Astrocyte (in vitro differentiated cells and primary cell): ENCODE results near the gene EIF1B. TPM values are rescaled to one million over a fixed set of nuclear protein-coding genes. Genes with fewer than 3 reads are reported as not detected.

ENCODE experiments used
- DNase-seq: peaks from one replicate; pipeline ENCODE4 v3.0.0-alpha.2; 2010; ENCODE audit warnings: low read depth
- FAIRE-seq: peaks from 2 replicates; lab custom pipeline; 2011; peaks lifted over from hg19 to GRCh38; lab: Jason Lieb, UNC
- H2AFZ ChIP-seq: 2 replicates; pipeline ENCODE4 v1.6.0; 2012; ENCODE audit warnings: low read depth, low read length, inconsistent platforms
- H3K27ac ChIP-seq: 2 replicates; pipeline ENCODE4 v1.5.1; 2011; ENCODE audit warnings: low read depth, low read length, inconsistent platforms
- H3K27me3 ChIP-seq: 2 replicates; pipeline ENCODE4 v1.6.0; 2011; ENCODE audit warnings: low read length, inconsistent platforms; ENCODE audit not compliant: insufficient read depth
- H3K36me3 ChIP-seq: 2 replicates; pipeline ENCODE4 v1.5.1; 2011; ENCODE audit warnings: low read length, inconsistent platforms; ENCODE audit not compliant: insufficient read depth
- H3K4me1 ChIP-seq: 2 replicates; pipeline ENCODE4 v1.5.1; 2011; ENCODE audit warnings: low read length, inconsistent platforms; ENCODE audit not compliant: insufficient read depth
- H3K4me2 ChIP-seq: 2 replicates; pipeline ENCODE4 v1.6.0; 2012; ENCODE audit warnings: low read length, inconsistent platforms
- H3K4me3 ChIP-seq: 2 replicates; pipeline ENCODE4 v1.5.1; 2011; ENCODE audit warnings: low read depth, mild to moderate bottlenecking, low read length, inconsistent platforms; ENCODE audit not compliant: insufficient read depth
- H3K79me2 ChIP-seq: 2 replicates; pipeline ENCODE4 v1.6.0; 2012; ENCODE audit warnings: mild to moderate bottlenecking, low read length, inconsistent platforms; ENCODE audit not compliant: insufficient read depth
- H3K9ac ChIP-seq: 2 replicates; pipeline ENCODE4 v1.6.0; 2012; ENCODE audit warnings: mild to moderate bottlenecking, low read length, inconsistent platforms
- H3K9me3 ChIP-seq: 2 replicates; pipeline ENCODE4 v1.5.1; 2012; ENCODE audit warnings: low read depth, mild to moderate bottlenecking, low read length, inconsistent platforms; ENCODE audit not compliant: insufficient read depth
- H4K20me1 ChIP-seq: 2 replicates; pipeline ENCODE4 v1.6.0; 2012; ENCODE audit warnings: low read length, inconsistent platforms; ENCODE audit not compliant: insufficient read depth
- H3K27ac Mint-ChIP-seq: one replicate; pipeline ENCODE4 v1.8.0; 2021; ENCODE audit warnings: mild to moderate bottlenecking, mixed read lengths; ENCODE audit not compliant: unreplicated experiment
- H3K27me3 Mint-ChIP-seq: one replicate; pipeline ENCODE4 v1.8.0; 2021; ENCODE audit warnings: low read depth, mixed read lengths; ENCODE audit not compliant: unreplicated experiment
- H3K36me3 Mint-ChIP-seq: one replicate; pipeline ENCODE4 v1.8.0; 2021; ENCODE audit warnings: low read depth, mixed read lengths; ENCODE audit not compliant: unreplicated experiment
- H3K4me1 Mint-ChIP-seq: one replicate; pipeline ENCODE4 v1.8.0; 2021; ENCODE audit warnings: low read depth, mixed read lengths; ENCODE audit not compliant: unreplicated experiment
- H3K4me3 Mint-ChIP-seq: one replicate; pipeline ENCODE4 v1.8.0; 2021; ENCODE audit warnings: mild to moderate bottlenecking, moderate library complexity, mixed read lengths; ENCODE audit not compliant: unreplicated experiment
- H3K9me3 Mint-ChIP-seq: one replicate; pipeline ENCODE4 v1.8.0; 2021; ENCODE audit warnings: mild to moderate bottlenecking, mixed read lengths; ENCODE audit not compliant: unreplicated experiment
- EZH2 ChIP-seq: IDR thresholded peaks from 2 replicates; pipeline ENCODE4 v1.6.1; 2012; ENCODE audit warnings: mild to moderate bottlenecking, low read length, inconsistent platforms; ENCODE audit not compliant: insufficient read depth
- total RNA-seq: library from RNA; stranded (reverse); gene quantifications from 2 replicates; pipeline ENCODE4 v1.2.1, GENCODE V29; 2021
- TF ChIP-seq, protein P1 (sequence below): IDR thresholded peaks from 2 replicates; pipeline ENCODE4 v1.5.1; 2011; ENCODE audit warnings: low read depth, mild to moderate bottlenecking, inconsistent platforms, low read length, moderate library complexity; ENCODE audit not compliant: insufficient read depth

Gene EIF1B
- total RNA-seq, 1 donor from 2014 or later, result 62.5 TPM

DNA sequence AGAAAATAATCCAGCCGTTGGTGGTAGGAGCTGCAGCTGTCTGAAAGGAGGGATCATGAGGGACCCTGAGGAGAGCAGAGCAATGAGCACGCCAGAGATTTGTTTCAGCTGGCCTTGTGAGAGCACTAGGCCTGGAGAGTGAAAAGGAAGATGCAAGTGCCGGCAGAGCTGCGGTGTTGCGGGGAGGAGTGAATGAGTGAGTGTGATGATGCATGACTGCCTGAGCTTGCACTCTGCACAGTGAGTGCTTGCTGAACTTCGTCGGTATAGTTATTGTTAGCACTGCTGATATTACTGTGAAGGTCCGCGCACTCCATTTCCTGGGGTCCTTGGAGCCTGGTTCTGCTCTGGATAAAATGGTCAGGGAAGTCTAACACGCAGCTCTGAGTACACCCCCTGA is 23.2 kb downstream of the EIF1B start:
- no peaks in the 10 kb centered on the region for H3K4me1 ChIP-seq
- no peak overlapping the region for H3K9ac ChIP-seq
- no peak overlapping the region for H3K4me3 Mint-ChIP-seq
- TF ChIP-seq, protein P1, sequence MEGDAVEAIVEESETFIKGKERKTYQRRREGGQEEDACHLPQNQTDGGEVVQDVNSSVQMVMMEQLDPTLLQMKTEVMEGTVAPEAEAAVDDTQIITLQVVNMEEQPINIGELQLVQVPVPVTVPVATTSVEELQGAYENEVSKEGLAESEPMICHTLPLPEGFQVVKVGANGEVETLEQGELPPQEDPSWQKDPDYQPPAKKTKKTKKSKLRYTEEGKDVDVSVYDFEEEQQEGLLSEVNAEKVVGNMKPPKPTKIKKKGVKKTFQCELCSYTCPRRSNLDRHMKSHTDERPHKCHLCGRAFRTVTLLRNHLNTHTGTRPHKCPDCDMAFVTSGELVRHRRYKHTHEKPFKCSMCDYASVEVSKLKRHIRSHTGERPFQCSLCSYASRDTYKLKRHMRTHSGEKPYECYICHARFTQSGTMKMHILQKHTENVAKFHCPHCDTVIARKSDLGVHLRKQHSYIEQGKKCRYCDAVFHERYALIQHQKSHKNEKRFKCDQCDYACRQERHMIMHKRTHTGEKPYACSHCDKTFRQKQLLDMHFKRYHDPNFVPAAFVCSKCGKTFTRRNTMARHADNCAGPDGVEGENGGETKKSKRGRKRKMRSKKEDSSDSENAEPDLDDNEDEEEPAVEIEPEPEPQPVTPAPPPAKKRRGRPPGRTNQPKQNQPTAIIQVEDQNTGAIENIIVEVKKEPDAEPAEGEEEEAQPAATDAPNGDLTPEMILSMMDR, result no peak
- no peak for TF ChIP-seq EZH2
- DNase-seq (no peak), FAIRE-seq (no peak)
- H3K36me3 Mint-ChIP-seq, result peaks cover 2% of the 10 kb centered on the region
- H3K27ac Mint-ChIP-seq, result no peak overlapping the region
- H3K79me2 ChIP-seq, result no peaks in the 10 kb centered on the region
- H3K4me1 Mint-ChIP-seq, result no peaks in the 10 kb centered on the region
- no peak overlapping the region for H3K27ac ChIP-seq
- no peaks in the 10 kb centered on the region for H3K27me3 Mint-ChIP-seq
- H3K9me3 ChIP-seq, result no peaks in the 10 kb centered on the region
- no peak overlapping the region for H3K4me3 ChIP-seq
- no peak overlapping the region for H2AFZ ChIP-seq
- H3K4me2 ChIP-seq, result no peak overlapping the region
- no peaks in the 10 kb centered on the region for H3K36me3 ChIP-seq
- peaks cover 5% of the 10 kb centered on the region for H3K9me3 Mint-ChIP-seq
- H4K20me1 ChIP-seq, result no peaks in the 10 kb centered on the region
- H3K27me3 ChIP-seq, result peaks cover 2% of the 10 kb centered on the region

DNA sequence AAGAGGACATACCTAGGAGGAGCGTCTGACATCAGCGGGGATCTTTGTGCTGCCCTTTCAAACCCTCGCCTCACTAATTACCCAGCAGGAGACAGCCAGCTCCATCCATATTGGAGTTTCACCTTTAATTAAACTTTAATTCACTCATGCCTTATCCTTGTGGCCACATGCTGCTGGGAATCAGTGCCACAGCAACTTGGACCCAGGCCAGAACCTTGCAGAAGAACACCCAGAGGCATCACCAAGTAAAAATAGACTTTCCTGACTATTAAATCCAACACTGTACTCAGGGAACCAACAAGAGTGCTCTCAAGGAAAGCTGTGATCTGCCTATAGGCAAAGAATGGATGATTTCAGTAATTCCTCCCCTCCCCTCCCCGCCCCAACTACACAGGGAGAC is 23.9 kb downstream of the EIF1B start:
- Histone ChIP-seq H3K36me3 (no peaks in the 10 kb centered on the region), H3K9me3 (no peaks in the 10 kb centered on the region), H3K4me1 (no peaks in the 10 kb centered on the region), H3K4me2 (no peak overlapping the region), H3K79me2 (no peaks in the 10 kb centered on the region), H3K27ac (no peak overlapping the region), H3K9ac (no peak overlapping the region), H3K4me3 (no peak overlapping the region), H2AFZ (no peak overlapping the region), H3K27me3 (peaks cover 2% of the 10 kb centered on the region), H4K20me1 (no peaks in the 10 kb centered on the region)
- Mint-ChIP-seq H3K4me3 (no peak overlapping the region), H3K4me1 (no peaks in the 10 kb centered on the region), H3K9me3 (peaks cover 5% of the 10 kb centered on the region), H3K36me3 (peaks cover 2% of the 10 kb centered on the region), H3K27me3 (no peaks in the 10 kb centered on the region), H3K27ac (no peak overlapping the region)
- FAIRE-seq (no peak), DNase-seq (no peak)
- no peak for TF ChIP-seq EZH2
- TF ChIP-seq, protein P1, result no peak

DNA sequence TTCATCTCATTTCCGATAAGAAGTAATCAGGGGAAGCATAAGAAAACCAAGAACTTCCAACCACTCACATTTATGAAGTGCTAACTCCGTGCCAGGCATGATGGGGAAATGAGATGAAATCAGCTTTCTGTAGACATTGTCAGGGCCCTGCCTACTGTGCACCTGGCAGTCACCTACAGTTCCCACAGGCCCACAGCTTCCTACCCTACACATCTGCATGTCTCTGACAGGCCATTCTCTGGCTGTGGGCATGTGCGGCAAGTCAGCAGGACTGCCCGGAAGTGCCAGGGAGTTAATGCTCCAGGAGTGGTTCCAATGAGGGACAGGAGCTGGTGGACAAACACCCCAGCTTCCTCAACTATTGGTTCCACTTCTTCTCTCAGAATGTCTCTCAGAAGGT is 24.3 kb downstream of the EIF1B start:
- Histone ChIP-seq H3K79me2 (no peaks in the 10 kb centered on the region), H3K27ac (no peak overlapping the region), H3K4me2 (no peak overlapping the region), H4K20me1 (no peaks in the 10 kb centered on the region), H3K4me1 (no peaks in the 10 kb centered on the region), H3K36me3 (no peaks in the 10 kb centered on the region), H3K4me3 (no peak overlapping the region), H2AFZ (no peak overlapping the region), H3K27me3 (peaks cover 2% of the 10 kb centered on the region), H3K9ac (no peak overlapping the region), H3K9me3 (no peaks in the 10 kb centered on the region)
- TF ChIP-seq, protein P1, result no peak
- TF ChIP-seq EZH2, result no peak
- H3K4me3 Mint-ChIP-seq, result no peak overlapping the region
- no peak for FAIRE-seq
- H3K36me3 Mint-ChIP-seq, result peaks cover 2% of the 10 kb centered on the region
- H3K4me1 Mint-ChIP-seq, result no peaks in the 10 kb centered on the region
- DNase-seq, result no peak
- H3K9me3 Mint-ChIP-seq, result peaks cover 5% of the 10 kb centered on the region
- H3K27ac Mint-ChIP-seq, result no peak overlapping the region
- no peaks in the 10 kb centered on the region for H3K27me3 Mint-ChIP-seq
